Stimulated activated CD4-positive, alpha-beta T cell treated with anti-CD3 and anti-CD28 coated beads, Interleukin-1b, Interleukin-23, amount 100 ng/mL, for 24 hours (primary cell): ENCODE data around the gene LIMA1.
"Not testable (repeated sequence)": the region's sequence is repeated elsewhere in the genome, so short reads cannot be mapped to it uniquely, and the experiment has no call there.

ENCODE experiments used
- DNase-seq, 4 experiments: peaks; one replicate each; pipeline ENCODE4 v3.0.0-alpha.2; 2020; ENCODE audit warnings: low read depth in 4 of 4, low spot score in 1 of 4

Gene LIMA1

GRCh38 chr12:50188241-50188781 is 95.0 kb downstream of the LIMA1 start:
- no peak for DNase-seq

GRCh38 chr12:50187084-50187900 is 96.0 kb downstream of the LIMA1 start:
- peak in 2 of 4 experiments; percentile 21 to 25 for DNase-seq

GRCh38 chr12:50186681-50187080 is 96.6 kb downstream of the LIMA1 start:
- DNase-seq = no peak

DNA sequence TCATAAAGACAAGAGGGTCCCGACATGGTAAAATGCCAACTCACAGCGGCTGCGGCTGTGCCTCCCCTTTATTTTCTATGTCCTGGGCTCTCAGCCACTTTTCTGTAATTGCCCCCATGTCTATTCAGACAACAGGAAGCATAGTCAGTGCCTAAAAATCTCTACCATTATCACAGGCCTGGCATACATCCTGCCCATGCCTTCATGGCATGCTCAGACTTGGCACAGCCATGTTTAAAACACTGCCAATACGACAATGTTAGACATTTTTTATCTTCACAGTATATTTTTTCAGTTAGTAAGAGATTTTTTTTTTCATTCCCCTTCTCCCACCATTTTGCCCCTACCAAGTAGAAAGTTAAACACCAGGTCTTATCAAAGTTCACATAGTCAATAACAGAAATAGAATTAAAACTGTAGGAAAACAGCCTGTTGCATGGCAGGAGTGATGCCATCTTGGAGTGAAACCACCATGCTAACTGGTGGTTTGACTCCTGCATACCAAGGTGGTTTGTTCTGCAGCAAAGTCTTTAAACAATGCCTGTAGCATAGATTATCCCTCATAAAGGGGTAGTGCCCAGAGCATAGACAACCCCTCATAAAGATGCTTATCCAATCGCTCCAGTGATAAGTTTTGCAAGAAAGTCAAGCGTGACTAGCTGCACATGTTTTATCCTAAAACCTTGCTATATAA is 97.2 kb downstream of the LIMA1 start:
- no peak for DNase-seq

DNA sequence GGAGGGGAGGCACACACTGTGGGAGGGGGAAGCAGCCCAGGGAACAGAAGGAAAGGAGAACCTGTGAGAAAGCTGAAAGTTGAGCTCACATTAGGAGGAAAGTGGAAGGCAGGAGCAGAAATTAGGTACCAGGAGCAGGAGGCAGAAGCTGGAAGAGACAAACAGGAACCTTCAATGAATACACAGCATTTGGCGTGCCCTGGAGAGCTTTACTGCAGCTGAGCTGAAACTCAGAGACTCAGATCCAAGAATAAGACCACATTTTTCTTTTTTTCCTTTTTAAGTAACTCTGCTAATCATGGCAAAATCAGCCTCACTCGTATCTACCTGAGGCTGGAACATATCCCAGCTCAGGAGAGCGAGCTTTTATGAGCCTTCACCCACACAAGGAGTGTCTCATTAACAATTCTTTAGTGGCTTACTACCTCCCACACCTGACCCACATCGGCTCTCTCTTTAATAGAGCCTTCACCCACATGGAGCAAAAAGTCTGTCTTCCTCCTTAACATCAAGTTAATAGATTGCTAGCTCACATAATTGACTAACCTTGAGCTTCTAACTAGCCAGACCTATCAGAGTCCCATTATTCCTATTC is 97.9 kb downstream of the LIMA1 start:
- DNase-seq = no peak

GRCh38 chr12:50184261-50184660 is 99.1 kb downstream of the LIMA1 start:
- DNase-seq = no peak

GRCh38 chr12:50182461-50182860 is 100.9 kb downstream of the LIMA1 start:
- no peak for DNase-seq

DNA sequence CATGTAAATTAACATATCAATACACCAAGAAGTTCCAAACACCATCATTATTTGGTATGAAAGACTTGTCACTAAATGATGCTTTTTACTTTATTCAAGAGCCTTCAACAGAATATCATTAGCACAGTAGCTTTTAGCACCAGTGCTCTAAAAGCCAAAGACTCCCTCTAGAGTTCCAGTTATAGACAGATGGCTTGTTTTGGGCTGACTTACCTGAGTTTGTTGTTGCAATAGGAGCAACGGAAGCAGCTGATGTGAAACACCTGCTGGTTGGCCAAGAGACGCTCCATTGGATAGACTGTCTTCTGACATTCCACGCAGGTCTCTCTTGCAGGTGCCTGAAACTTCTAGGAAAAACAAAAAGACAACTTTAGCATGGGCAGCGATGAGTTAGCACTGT is 101.6 kb downstream of the LIMA1 start:
- no peak for DNase-seq

DNA sequence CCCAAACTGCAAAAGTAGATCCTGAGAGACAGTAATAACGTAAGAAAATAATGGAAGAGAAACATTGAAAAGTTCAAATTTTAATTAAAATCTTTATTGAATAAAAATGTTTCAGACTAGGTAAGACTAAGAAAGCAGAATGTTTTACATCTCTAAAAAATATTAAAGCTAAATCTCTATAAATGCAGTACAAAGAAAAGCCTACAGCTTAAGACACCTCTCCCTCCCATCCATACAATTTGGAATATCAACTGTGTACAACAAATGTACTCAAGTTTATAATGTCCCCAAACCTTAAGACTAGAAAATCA is 107.6 kb downstream of the LIMA1 start:
- DNase-seq = no peak

DNA sequence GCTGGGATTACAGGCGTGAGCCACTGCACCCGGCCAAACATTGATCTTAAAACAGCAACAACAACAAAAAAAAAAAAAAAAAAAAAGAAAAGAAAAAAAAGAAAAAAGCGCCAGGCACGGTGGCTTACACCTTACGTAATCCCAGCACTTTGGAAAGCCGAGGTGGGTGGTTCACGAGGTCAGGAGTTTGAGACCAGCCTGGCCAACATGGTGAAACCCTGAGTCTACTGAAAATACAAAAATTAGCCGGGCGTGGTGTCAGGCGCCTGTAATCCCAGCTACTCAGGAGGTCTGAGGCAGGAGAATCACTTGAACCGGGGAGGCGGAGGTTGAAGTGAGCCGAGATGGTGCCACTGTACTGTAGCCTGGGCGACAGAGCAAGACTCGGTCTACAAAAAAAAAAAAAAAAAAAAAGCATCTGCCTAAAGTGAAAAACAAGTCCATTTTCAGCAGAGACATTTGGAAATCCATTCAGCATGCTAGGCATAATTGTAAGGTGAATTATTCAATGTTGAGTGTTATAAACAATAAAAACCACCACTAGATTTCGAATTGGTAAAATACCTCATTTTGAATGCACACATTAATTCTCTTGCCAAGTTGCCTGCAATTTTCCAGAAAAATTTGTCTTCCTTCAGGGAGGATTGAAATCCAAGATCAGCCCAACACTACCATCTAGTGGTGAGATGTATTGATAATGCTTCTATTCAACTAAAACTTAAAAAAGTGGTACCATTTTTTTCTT is 108.2 kb downstream of the LIMA1 start:
- no peak for DNase-seq

DNA sequence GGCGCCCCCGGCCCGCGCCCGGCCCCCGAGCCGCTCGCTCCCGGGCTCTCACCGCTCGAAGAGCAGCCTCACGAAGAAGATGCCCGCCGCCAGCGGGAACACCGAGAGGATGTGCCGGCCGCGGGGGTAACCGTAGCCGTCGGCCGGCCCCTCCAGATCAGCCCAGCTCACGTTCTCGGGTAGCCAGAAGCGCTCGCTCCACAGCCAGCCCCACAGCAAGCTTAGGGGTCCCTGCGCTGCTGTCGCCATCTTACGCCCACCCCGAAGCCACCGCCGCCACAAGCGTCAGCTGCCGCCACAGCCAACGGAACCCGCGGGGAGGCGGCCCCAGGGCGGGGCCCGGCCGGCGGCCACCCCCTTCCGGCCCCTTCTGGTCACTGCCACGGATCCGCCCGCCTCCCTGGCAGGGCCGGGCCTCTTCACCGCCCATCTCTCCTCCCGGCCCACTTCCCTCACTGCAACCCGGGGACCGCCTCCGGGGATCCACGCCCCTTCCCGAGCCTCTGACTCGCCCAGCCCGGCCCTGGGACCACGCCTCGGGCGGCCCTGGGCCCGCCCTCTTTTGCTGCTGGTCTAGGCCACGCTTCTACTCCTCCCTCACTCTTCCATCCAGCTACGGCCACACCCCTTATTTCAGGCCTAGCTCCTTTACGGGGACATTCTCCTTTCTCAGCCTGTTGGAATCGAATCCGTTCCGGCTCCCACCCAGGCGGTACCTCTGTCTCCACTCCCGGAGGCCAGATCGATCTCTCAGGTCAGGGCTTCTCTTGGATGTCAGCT is 116.1 kb downstream of the LIMA1 start, which contains the start of gene CERS5:
CERS5 (minus strand) TSS at position 321 of the 780 bp plus-strand sequence; CDS start at position 249, 72 bp downstream.
- peak; percentile 83 to 99 (median 90) for DNase-seq

- DNase-seq = peak; percentile 23 to 61 (median 34)
These were observed 116.6 kb downstream of the LIMA1 start for GRCh38 chr12:50166799-50167048.

GRCh38 chr12:50164963-50165362 is 118.4 kb downstream of the LIMA1 start:
- no peak for DNase-seq

DNA sequence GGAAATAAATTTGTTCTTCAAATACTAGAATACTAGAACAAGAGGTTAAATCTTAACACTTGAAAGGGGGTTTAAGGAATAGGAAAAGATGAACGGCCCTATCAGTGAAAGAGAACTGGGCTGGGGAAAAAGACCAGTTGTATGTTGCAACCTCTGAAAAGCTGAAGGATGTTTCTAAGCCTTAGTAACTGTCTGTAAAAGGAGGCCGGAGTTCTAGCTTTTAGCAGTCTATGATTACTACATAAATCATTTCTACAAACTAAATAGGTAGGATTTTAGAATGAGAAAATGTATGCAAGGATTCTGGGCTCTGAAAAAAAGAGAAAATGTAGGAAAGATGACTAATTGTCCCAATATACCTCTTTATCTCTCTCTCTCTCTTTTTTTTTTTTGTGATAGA is 121.1 kb downstream of the LIMA1 start:
- DNase-seq = no peak

DNA sequence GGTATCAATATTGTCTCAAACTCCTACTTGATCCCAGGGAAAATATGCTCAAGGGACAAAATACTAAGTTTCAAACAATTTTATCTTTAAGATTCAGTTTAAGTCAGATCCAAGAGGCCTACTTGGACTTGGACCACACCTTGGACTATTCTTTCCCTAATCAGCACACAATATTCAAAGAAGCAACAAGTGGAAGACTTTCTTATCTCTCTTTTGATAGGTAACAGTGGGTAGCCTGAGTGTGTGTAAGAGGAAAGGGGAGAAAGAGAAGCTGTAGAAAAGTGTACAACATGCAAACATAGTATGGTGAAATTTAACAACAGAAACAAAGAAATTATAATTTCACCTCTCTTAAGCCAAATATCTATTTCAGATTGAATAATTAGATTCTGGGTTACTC is 122.7 kb downstream of the LIMA1 start:
- DNase-seq = no peak

DNA sequence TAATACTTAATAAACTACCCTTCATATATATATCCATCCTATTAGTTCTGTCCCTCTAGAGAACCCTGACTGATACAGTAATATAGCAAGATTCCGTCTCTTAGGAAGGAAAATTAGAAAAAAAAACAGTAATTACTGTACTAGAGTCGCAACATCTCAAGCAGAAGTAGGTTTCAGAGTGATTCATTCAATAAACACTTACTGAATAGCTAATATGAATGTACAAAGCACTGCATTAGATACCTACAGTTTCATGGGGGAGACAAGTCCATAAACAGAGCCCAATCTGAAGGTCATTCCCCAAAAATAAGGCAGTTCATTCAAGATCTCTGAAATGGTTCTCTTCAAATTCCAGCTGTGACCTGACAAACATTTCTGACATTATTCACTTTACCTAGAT is 126.1 kb downstream of the LIMA1 start:
- no peak for DNase-seq

DNA sequence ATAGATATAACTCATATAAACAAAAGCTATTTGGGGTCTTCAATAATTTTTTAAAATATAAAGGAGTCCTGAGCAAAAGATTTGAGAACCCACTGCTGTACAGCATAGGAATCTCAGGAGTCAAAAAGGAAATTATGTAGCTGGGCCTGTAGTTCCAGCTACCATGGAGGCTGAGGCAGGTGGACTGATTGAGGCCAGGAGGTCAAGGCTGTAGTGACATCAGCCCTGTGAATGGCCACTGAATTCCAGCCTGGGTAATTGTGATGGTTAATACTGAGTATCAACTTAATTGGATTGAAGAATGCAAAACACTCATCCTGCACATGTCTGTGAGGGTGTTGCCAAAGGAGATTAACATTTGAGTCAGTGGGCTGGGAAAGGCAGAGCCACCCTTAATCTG is 126.7 kb downstream of the LIMA1 start:
- no peak for DNase-seq

- not testable (repeated sequence) for DNase-seq
These were observed 128.4 kb downstream of the LIMA1 start for GRCh38 chr12:50154947-50155346.

DNA sequence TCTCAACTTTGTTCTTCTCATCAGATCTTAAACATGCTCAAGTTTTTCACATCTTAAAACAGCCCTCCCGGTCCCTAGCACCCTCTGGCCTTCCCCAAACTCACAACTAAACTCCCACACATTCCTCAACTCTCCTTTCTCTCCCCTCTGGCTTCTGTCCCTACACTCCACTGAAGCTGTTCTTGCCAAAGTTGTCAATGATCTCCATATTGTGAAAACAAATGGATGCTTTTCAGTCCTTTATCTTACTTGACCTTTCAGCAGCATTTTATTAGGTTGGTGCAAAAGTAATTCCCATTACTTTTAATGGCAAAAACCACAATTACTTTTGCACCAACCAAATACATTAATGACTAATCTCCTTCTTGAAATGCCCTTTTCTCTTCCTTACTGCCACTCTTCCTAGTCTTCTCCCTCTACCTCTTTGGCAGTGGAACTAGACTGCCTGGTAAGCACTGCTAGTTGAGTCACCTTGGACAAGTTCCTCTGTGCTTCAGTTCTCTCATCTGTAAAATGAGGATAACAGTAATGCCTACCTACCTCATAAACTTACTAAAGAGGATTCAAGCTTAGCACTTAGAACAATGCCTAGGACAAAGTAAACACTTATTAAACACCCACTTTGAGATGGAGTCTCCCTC is 132.2 kb downstream of the LIMA1 start:
- no peak for DNase-seq

- no peak for DNase-seq
These were observed 134.0 kb downstream of the LIMA1 start for GRCh38 chr12:50149311-50149710.
